Measurements from ENCODE around the gene HSPB9. TPM values are rescaled to one million over a fixed set of nuclear protein-coding genes. Genes with fewer than 3 reads are reported as not detected.

The HSPB9 gene
- total RNA-seq, 1 experiment from 2014 or later: 0.15 TPM

- no peak overlapping the region for H3K23ac ChIP-seq (ENCODE audit: insufficient read length, low read depth, low read length)
- peaks cover 2% of the 10 kb centered on the region; the same call in 1 of the 2 replicates for H3K79me2 ChIP-seq (ENCODE audit: insufficient read depth, low read length)
- H3K9me3 ChIP-seq (ENCODE audit: control insufficient read depth, low read depth, low read length): no peaks in the 10 kb centered on the region
- H2AFZ ChIP-seq (ENCODE audit: low read length): no peak overlapping the region
- no peak overlapping the region for H3K56ac ChIP-seq (ENCODE audit: insufficient read length, low read depth, low read length)
- Mint-ChIP-seq H3K27ac (peak overlapping the region in 2 of 3 experiments; percentile 57 to 90; a peak in 3 of 7 replicates), H3K9me3 (no peaks in the 10 kb centered on the region), H3K4me3 (no peak overlapping the region), H3K27me3 (ENCODE audit: low read depth) (no peaks in the 10 kb centered on the region), H3K4me1 (peaks cover 26 to 40% of the 10 kb centered on the region in 2 experiments), H3K36me3 (ENCODE audit: insufficient read depth in 1 of 3, low read depth in 3 of 3) (peaks cover 0 to 19% (median 0%) of the 10 kb centered on the region in 3 experiments; a peak in 4 of 7 replicates)
- no peak overlapping the region for H4K91ac ChIP-seq (ENCODE audit: insufficient read length, low read depth, low read length)
- H2AK5ac ChIP-seq (ENCODE audit: insufficient read length, low read length): no peak overlapping the region
- no peak for DNase-seq
- H4K20me1 ChIP-seq (ENCODE audit: control insufficient read depth, insufficient read depth, insufficient read length): no peaks in the 10 kb centered on the region
- no peak overlapping the region for H4K8ac ChIP-seq (replicated peaks; ENCODE audit: insufficient read length, low read depth, low read length)
- H2BK120ac ChIP-seq (ENCODE audit: low read depth, low read length, poor library complexity, severe bottlenecking): no peak overlapping the region
- no peak overlapping the region for H3K18ac ChIP-seq (ENCODE audit: insufficient read length, low read depth, low read length)
- no peak overlapping the region for H3K4ac ChIP-seq (ENCODE audit: low read depth, low read length)
- no peak overlapping the region for H2BK15ac ChIP-seq (ENCODE audit: low read depth, low read length)
- H3K79me1 ChIP-seq (ENCODE audit: insufficient read depth, low read depth, low read length, poor library complexity, severe bottlenecking): peaks cover 9% of the 10 kb centered on the region
- no peak overlapping the region for H3K4me2 ChIP-seq (ENCODE audit: insufficient read depth, insufficient read length, low read length)
- H3K4me1 ChIP-seq (ENCODE audit: insufficient read depth, low read length): peaks cover 5% of the 10 kb centered on the region; the same call in 1 of the 2 replicates
- no peaks in the 10 kb centered on the region for H3K27me3 ChIP-seq (ENCODE audit: insufficient read depth, low read length)
- H4K5ac ChIP-seq (ENCODE audit: insufficient read length, low read depth, low read length): no peak overlapping the region
- TF ChIP-seq CTCF (conservative IDR thresholded peaks at IDR 0.05): no peak
- H2BK5ac ChIP-seq (ENCODE audit: insufficient read length, low read length): no peak overlapping the region
- H3T11ph ChIP-seq (ENCODE audit: low read length): no peak overlapping the region
- no peaks in the 10 kb centered on the region for H3K23me2 ChIP-seq (ENCODE audit: insufficient read length, low read depth, low read length, poor library complexity, severe bottlenecking)
- no peak overlapping the region for H2BK20ac ChIP-seq (ENCODE audit: low read depth, low read length, poor library complexity, severe bottlenecking)
- H3K9ac ChIP-seq (ENCODE audit: extremely low read depth, insufficient read length, low read length): no peak overlapping the region
- WGBS (ENCODE audit: extremely low coverage, insufficient read length, low lambda C conversion rate): no CpG with 5 or more reads among the region's 3 CpGs
- no peak overlapping the region for H3K14ac ChIP-seq (ENCODE audit: insufficient read depth, low read length)
- no peak overlapping the region for H2BK12ac ChIP-seq (ENCODE audit: insufficient read length, low read depth, low read length)
- peak overlapping the region; percentile 50 for H3K27ac ChIP-seq (ENCODE audit: insufficient read length, low read depth, low read length)
These were observed 14.0 kb downstream of the HSPB9 start for GRCh38 chr17:42136654-42137051.
